HCT116 (cell line): ENCODE results near the gene RPS6KA2. TPM values are rescaled to one million over a fixed set of nuclear protein-coding genes. Genes with fewer than 3 reads are reported as not detected.

ENCODE experiments used
- ATAC-seq: fragments of 200-7000 bp; cut with Tn5 transposase; 2 replicates; pipeline ENCODE4 v1.9.1; 2020; ENCODE audit warnings: mild to moderate bottlenecking, moderate library complexity
- BruUV-seq: library from RNA; stranded (reverse); fragments of 400-500 nt; replicated peaks from 2 replicates; lab custom pipeline; 2021; lab: Mats Ljungman, UMichigan
- CTCF ChIA-PET: fragments of 300-600 bp; sonication (Branson Sonifier 250); formaldehyde crosslinking; loops from one replicate; lab custom pipeline; 2021; ENCODE audit warnings: antibody characterized with exemption; lab: Charles Lee
- POLR2A ChIA-PET: fragments of 300-600, 350-600 bp; sonication (Branson Sonifier 250); formaldehyde crosslinking; loops from one replicate; lab custom pipeline; 2021; ENCODE audit warnings: antibody characterized with exemption; lab: Charles Lee
- RAD21 ChIA-PET, 2 experiments: fragments of 300-600 bp; sonication (Branson Sonifier 250); formaldehyde crosslinking; loops; one replicate each; lab custom pipeline; 2023; ENCODE audit warnings: low total read pairs in 2 of 2; ENCODE audit not compliant: uncharacterized antibody in 2 of 2, unreplicated experiment in 2 of 2, low non-redundant PET in 1 of 2; lab: Charles Lee
- DNase-seq: peaks from one replicate; pipeline ENCODE4 v3.0.0-alpha.2; 2010; ENCODE audit warnings: low read depth, low spot score
- H2AFZ ChIP-seq: fragments of 200-600 bp; shearing (Covaris generic), sonication (generic); 2 replicates; pipeline ENCODE4 v1.6.1; 2017; ENCODE audit warnings: low read depth, mixed run types, mixed read lengths, antibody characterized with exemption, low read length; ENCODE audit not compliant: poor library complexity, severe bottlenecking
- H3K27ac ChIP-seq: 2 replicates; pipeline ENCODE4 v1.5.1; 2012; ENCODE audit warnings: low read depth, low read length
- H3K27me3 ChIP-seq: fragments of 200-600 bp; sonication (generic); 2 replicates; pipeline ENCODE4 v1.6.1; 2016; ENCODE audit warnings: mixed run types, low read length, mixed read lengths; ENCODE audit not compliant: insufficient read depth
- H3K36me3 ChIP-seq, 2 experiments: fragments of 200-500 bp in 1 of 2; fragments of 200-600 bp in 1 of 2; sonication (Bioruptor generic) in 1 of 2; sonication (generic) in 1 of 2; 2 replicates each; pipeline versions ENCODE4 v1.5.1 to v1.6.1; 2014 to 2016; ENCODE audit warnings: low read length in 2 of 2, inconsistent platforms in 1 of 2, mixed read lengths in 1 of 2, mixed run types in 1 of 2; ENCODE audit not compliant: insufficient read depth in 2 of 2, control insufficient read depth in 1 of 2
- H3K4me1 ChIP-seq, 2 experiments: fragments of 200-600 bp in 1 of 2; sonication (generic) in 1 of 2; 2 replicates each; pipeline versions ENCODE4 v1.5.1 to v1.6.1; 2012 to 2017; ENCODE audit warnings: low read length in 2 of 2, inconsistent platforms in 1 of 2, mild to moderate bottlenecking in 1 of 2, mixed read lengths in 1 of 2, mixed run types in 1 of 2, moderate library complexity in 1 of 2; ENCODE audit not compliant: insufficient read depth in 2 of 2, control insufficient read depth in 1 of 2
- H3K4me2 ChIP-seq: fragments of 200-600 bp; sonication (generic); 2 replicates; pipeline ENCODE4 v1.6.1; 2017; ENCODE audit warnings: mixed run types, low read length, mixed read lengths
- H3K4me3 ChIP-seq, 2 experiments: fragments of 200-600 bp in 1 of 2; sonication (generic) in 1 of 2; replicated peaks in 1 of 2; 2 replicates each; pipeline ENCODE4 v1.5.1; 2011 to 2016; ENCODE audit warnings: low read length in 2 of 2, control low read depth in 1 of 2, low read depth in 1 of 2, mild to moderate bottlenecking in 1 of 2, mixed read lengths in 1 of 2, mixed run types in 1 of 2
- H3K79me2 ChIP-seq: fragments of 200-600 bp; sonication (generic); 2 replicates; pipeline ENCODE4 v1.6.1; 2017; ENCODE audit warnings: mild to moderate bottlenecking, mixed run types, low read length, moderate library complexity, mixed read lengths; ENCODE audit not compliant: insufficient read depth
- H3K9ac ChIP-seq: fragments of 200-600 bp; sonication (generic); 2 replicates; pipeline ENCODE4 v1.6.1; 2016; ENCODE audit warnings: low read length, mixed read lengths
- H3K9me2 ChIP-seq: fragments of 200-600 bp; sonication (generic), shearing (Covaris generic); 2 replicates; pipeline ENCODE4 v1.6.1; 2017; ENCODE audit warnings: mixed run types, mild to moderate bottlenecking, moderate library complexity; ENCODE audit not compliant: insufficient read depth
- H3K9me3 ChIP-seq, 2 experiments: fragments of 200-500 bp in 1 of 2; fragments of 200-600 bp in 1 of 2; sonication (Bioruptor generic) in 1 of 2; sonication (generic) in 1 of 2; 2 replicates each; pipeline ENCODE4 v1.6.1; 2014 to 2017; ENCODE audit warnings: low read length in 2 of 2, mixed read lengths in 2 of 2, inconsistent platforms in 1 of 2, low read depth in 1 of 2, mild to moderate bottlenecking in 1 of 2, mixed run types in 1 of 2, moderate library complexity in 1 of 2; ENCODE audit not compliant: control insufficient read depth in 1 of 2, insufficient read depth in 1 of 2
- H4K20me1 ChIP-seq: fragments of 200-600 bp; sonication (generic), shearing (Covaris generic); 2 replicates; pipeline ENCODE4 v1.6.1; 2017; ENCODE audit warnings: mixed run types, mild to moderate bottlenecking, moderate library complexity; ENCODE audit not compliant: insufficient read depth
- CEBPB ChIP-seq: IDR thresholded peaks from 2 replicates; pipeline ENCODE4 v1.6.1; 2012; ENCODE audit warnings: low read depth
- CTCF ChIP-seq, 3 experiments: fragments of 200-600 bp in 1 of 3; sonication (generic) in 1 of 3; IDR thresholded peaks in 2 of 3; conservative IDR thresholded peaks in 1 of 3; 2 replicates each; pipeline ENCODE4 v1.5.1; 2012 to 2017; ENCODE audit warnings: low read depth in 2 of 3, low read length in 2 of 3, antibody characterized with exemption in 1 of 3, borderline replicate concordance in 1 of 3, control low read depth in 1 of 3, mild to moderate bottlenecking in 1 of 3, mixed read lengths in 1 of 3, mixed run types in 1 of 3, moderate library complexity in 1 of 3; ENCODE audit not compliant: insufficient read depth in 1 of 3
- ELF1 ChIP-seq: IDR thresholded peaks from 2 replicates; pipeline ENCODE4 v1.6.1; 2012; ENCODE audit warnings: low read depth, borderline replicate concordance
- POLR2A ChIP-seq: IDR thresholded peaks from 2 replicates; pipeline ENCODE4 v1.7.0; 2011; ENCODE audit warnings: borderline replicate concordance; ENCODE audit not compliant: insufficient read depth, insufficient read length; ENCODE audit errors: extremely low read depth
- POLR2AphosphoS5 ChIP-seq: IDR thresholded peaks from 2 replicates; pipeline ENCODE4 v1.6.1; 2011; ENCODE audit warnings: mild to moderate bottlenecking, low read depth, low read length, moderate library complexity
- RAD21 ChIP-seq: IDR thresholded peaks from 2 replicates; pipeline ENCODE4 v1.6.1; 2012; ENCODE audit warnings: low read depth, mild to moderate bottlenecking
- SIN3A ChIP-seq: IDR thresholded peaks from 2 replicates; pipeline ENCODE4 v1.6.1; 2012; ENCODE audit warnings: low read depth
- SRF ChIP-seq: IDR thresholded peaks from 2 replicates; pipeline ENCODE4 v1.6.1; 2012; ENCODE audit warnings: low read depth
- TCF7L2 ChIP-seq: IDR thresholded peaks from 2 replicates; pipeline ENCODE4 v1.7.0; 2011; ENCODE audit warnings: borderline replicate concordance, inconsistent platforms; ENCODE audit not compliant: insufficient read depth, insufficient read length; ENCODE audit errors: extremely low read depth
- YY1 ChIP-seq: IDR thresholded peaks from 2 replicates; pipeline ENCODE4 v1.6.1; 2011; ENCODE audit warnings: low read length, low read depth, moderate library complexity, mild to moderate bottlenecking; ENCODE audit not compliant: insufficient replicate concordance; ENCODE audit errors: extremely low read depth
- intact Hi-C: fragments of 100-400 bp; cut with micrococcal nuclease; formaldehyde crosslinking; loops from 2 replicates; pipeline ENCODE4 v1.10.0; 2022
- total RNA-seq: library from RNA; stranded (reverse); gene quantifications from one replicate; pipeline ENCODE4 v1.2.1, GENCODE V29; 2021; ENCODE audit not compliant: unreplicated experiment

The RPS6KA2 gene
- total RNA-seq, 1 experiment from 2014 or later: 8.5 TPM

GRCh38 chr6:166515072-166515810 is 111.8 kb downstream of the RPS6KA2 start (continued):
- no peak for TF ChIP-seq POLR2AphosphoS5
- TF ChIP-seq ELF1: no peak
- TF ChIP-seq POLR2A: no peak
- TF ChIP-seq YY1: peak; percentile 48

- ChIA-PET RAD21 (no interaction called here), POLR2A (no interaction called here), CTCF (no interaction called here)
- Histone ChIP-seq H3K4me1 (peaks cover 9 to 23% of the 10 kb centered on the region in 2 experiments), H4K20me1 (no peaks in the 10 kb centered on the region), H3K9me3 (no peaks in the 10 kb centered on the region; a peak in 2 of 4 replicates), H3K9ac (no peak overlapping the region), H2AFZ (no peak overlapping the region), H3K4me2 (no peak overlapping the region; the same call in 1 of the 2 replicates), H3K27ac (no peak overlapping the region), H3K36me3 (no peaks in the 10 kb centered on the region), H3K4me3 (no peak overlapping the region), H3K27me3 (no peaks in the 10 kb centered on the region), H3K79me2 (no peaks in the 10 kb centered on the region), H3K9me2 (no peaks in the 10 kb centered on the region)
- intact Hi-C loops: loop anchor here (5.0 kb wide), 1 partner anchor 178 kb away; no protein-coding TSS in a partner anchor
- BruUV-seq: no TSS peak
- 0 out of 2 replicates have a peak, but pooled peaks have one; percentile 21 for ATAC-seq
- no peak for DNase-seq
- TF ChIP-seq SRF (no peak), CEBPB (no peak), SIN3A (no peak), TCF7L2 (no peak), ELF1 (no peak), CTCF (IDR thresholded peaks at IDR 0.05 in 2 of 3, conservative IDR thresholded peaks at IDR 0.05 in 1 of 3; ENCODE audit: borderline replicate concordance in 1 of 3, insufficient read depth in 1 of 3, low read depth in 2 of 3, low read length in 2 of 3) (0 out of 6 replicates have a peak, but pooled peaks of 2 of the 3 experiments have one; percentile 18 to 21), POLR2A (no peak), RAD21 (peak; percentile 42; the same call in 1 of the 2 replicates)
These were observed 112.9 kb downstream of the RPS6KA2 start for GRCh38 chr6:166514196-166514595.
